ENCODE results near the gene RNF40. TPM values are rescaled to one million over a fixed set of nuclear protein-coding genes. Genes with fewer than 3 reads are reported as not detected.
A peak's percentile ranks its signal among the peaks of the same experiment; 100 is the strongest.

The RNF40 gene
- total RNA-seq, 2 experiments from 2014 or later, result 63.2 to 68.1 TPM

DNA sequence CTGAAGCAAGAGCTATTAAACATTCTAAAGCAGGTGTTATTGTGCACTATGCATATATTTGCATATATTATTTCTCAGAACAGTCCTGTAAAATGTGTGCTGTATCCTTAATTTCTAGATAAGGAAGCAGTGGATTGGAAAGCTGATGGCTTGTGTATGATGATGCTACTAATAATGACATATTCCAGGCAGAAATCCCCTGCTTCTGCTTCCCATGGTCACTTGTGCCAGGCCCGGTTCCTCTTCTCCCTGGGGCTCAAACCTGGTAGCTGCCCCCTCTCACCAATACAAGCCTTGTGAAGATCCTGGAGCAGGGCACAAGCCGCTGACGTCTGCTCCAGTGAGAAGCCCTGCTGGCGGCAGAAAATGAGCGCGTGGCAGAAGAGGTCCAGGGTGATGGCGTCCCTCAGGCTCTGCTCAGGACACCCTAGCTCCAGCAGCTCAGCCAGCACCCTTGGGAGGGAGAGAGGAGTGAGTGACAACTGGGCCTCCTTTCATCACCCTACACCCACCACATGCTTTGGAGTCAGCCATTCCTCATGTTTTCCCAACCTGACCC, 2.0 kb upstream of the RNF40 start:
- TF ChIP-seq, protein P1, sequence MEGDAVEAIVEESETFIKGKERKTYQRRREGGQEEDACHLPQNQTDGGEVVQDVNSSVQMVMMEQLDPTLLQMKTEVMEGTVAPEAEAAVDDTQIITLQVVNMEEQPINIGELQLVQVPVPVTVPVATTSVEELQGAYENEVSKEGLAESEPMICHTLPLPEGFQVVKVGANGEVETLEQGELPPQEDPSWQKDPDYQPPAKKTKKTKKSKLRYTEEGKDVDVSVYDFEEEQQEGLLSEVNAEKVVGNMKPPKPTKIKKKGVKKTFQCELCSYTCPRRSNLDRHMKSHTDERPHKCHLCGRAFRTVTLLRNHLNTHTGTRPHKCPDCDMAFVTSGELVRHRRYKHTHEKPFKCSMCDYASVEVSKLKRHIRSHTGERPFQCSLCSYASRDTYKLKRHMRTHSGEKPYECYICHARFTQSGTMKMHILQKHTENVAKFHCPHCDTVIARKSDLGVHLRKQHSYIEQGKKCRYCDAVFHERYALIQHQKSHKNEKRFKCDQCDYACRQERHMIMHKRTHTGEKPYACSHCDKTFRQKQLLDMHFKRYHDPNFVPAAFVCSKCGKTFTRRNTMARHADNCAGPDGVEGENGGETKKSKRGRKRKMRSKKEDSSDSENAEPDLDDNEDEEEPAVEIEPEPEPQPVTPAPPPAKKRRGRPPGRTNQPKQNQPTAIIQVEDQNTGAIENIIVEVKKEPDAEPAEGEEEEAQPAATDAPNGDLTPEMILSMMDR (IDR thresholded peaks at IDR 0.05), result no peak
- H3K27me3 Mint-ChIP-seq, result no peaks in the 10 kb centered on the region
- H3K36me3 Mint-ChIP-seq (ENCODE audit: low read depth), result peaks cover 18% of the 10 kb centered on the region
- no peak overlapping the region for H3K27ac Mint-ChIP-seq
- H3K4me1 Mint-ChIP-seq (ENCODE audit: low read depth), result peaks cover 21% of the 10 kb centered on the region
- intact Hi-C loops (cut with micrococcal nuclease), result loop anchor here (10.0 kb wide), 1 partner anchor 45 kb away; no protein-coding TSS in a partner anchor
- no peaks in the 10 kb centered on the region for H3K9me3 Mint-ChIP-seq
- ATAC-seq (no peak), DNase-seq (no peak)
- H3K4me3 Mint-ChIP-seq, result no peak overlapping the region
- POLR2A ChIA-PET, result interaction anchor here (0.9 to 1.6 kb wide), 8 partner anchors 8 to 61 kb away, joined by 3 to 7 read pairs (median 6); partner anchors contain the start of gene SRCAP
- CTCF ChIA-PET, result interaction anchor here (1.0 to 2.8 kb wide), 3 partner anchors 54 to 181 kb away, joined by 3 to 10 read pairs (median 4); no protein-coding TSS in a partner anchor

DNA sequence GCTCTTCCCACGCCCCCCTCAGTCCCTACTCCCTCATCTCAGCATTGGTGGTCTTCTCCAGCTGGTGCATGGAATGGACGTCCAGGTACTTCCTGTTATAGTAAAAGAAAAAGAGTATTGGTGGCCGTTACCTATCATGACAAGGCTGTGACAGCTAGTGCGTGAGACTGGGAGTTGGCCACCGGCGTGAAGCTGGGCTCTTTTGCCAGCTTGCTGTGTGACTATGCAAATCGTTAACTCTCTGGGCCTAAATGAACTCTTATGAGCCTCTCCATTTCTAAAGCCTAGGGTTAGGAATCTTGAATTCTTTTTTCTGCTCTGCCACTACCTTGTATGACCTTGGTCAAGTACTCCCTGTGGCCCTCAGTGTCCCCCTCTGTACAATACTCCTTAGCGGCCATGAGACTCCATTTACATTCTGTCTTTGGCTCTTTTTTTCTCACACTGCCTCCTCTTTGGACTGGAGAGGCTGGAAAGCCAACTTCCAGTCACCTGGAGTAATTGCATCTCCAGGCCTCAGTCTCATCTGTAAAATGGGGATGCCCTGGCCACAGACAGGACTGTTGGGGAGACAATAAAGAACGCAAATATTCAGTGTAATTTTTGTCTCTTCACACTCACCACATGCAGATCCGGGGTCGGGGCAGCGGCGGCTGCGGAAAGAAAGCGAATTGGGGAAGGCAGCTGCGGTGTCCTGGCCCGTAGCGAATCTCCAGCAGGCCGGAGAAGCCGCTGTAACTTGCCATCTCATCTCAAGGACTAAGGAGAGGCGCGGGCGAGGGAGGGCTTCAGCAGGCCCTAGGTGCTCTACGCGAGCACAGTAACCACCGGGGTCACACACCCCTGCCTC, 1.3 kb upstream of the RNF40 start:
- H3K27ac Mint-ChIP-seq, result peak overlapping the region; percentile 82
- peaks cover 24% of the 10 kb centered on the region for H3K36me3 Mint-ChIP-seq (ENCODE audit: low read depth)
- ChIA-PET POLR2A (interaction anchor here (1.0 to 1.6 kb wide), 7 partner anchors 9 to 62 kb away, joined by 3 to 7 read pairs (median 6); partner anchors contain the start of gene SRCAP), CTCF (interaction anchor here (1.3 to 2.8 kb wide), 2 partner anchors 54 to 180 kb away, joined by 4 to 10 read pairs; no protein-coding TSS in a partner anchor)
- peaks cover 21% of the 10 kb centered on the region for H3K4me1 Mint-ChIP-seq (ENCODE audit: low read depth)
- ATAC-seq (no peak), DNase-seq (no peak)
- H3K4me3 Mint-ChIP-seq, result peak overlapping the region; percentile 93
- no peaks in the 10 kb centered on the region for H3K9me3 Mint-ChIP-seq
- intact Hi-C loops (cut with micrococcal nuclease), result loop anchor here (10.0 kb wide), 1 partner anchor 46 kb away; no protein-coding TSS in a partner anchor
- H3K27me3 Mint-ChIP-seq, result no peaks in the 10 kb centered on the region
- TF ChIP-seq, protein P1 (IDR thresholded peaks at IDR 0.05), result no peak

DNA sequence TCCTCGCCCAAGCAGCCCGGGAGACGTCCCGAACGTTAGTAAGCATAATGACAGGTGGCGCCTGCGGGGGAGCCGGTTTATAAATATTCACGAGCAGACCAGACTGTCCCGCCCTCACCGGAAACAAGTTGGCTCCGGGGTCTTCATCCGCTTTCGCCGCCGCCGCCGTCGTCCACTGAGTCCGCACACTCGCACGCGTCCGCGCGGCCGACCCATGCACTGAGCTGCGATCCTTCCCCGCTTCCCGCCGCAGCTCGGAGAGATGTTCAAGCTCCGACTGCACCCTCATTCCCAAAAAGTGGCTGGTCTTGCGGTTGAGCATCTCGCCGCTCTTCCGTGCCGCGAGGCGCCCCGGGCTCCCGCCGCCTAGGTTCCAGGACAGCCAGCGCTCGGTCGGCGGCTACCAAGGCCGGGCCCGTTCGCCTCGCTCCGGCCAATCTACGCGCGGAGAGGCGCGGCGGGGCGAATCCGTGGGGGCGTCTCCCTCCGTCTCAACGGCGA, 645 bp upstream of the RNF40 start:
- peak; percentile 77 for DNase-seq
- ChIA-PET CTCF (interaction anchor here (2.8 kb wide), 1 partner anchor 53 kb away, joined by 10 read pairs; no protein-coding TSS in a partner anchor), POLR2A (interaction anchor here (0.7 kb wide), 1 partner anchor 14 kb away, joined by 3 read pairs; no protein-coding TSS in a partner anchor)
- Mint-ChIP-seq H3K36me3 (ENCODE audit: low read depth) (peaks cover 28% of the 10 kb centered on the region), H3K9me3 (no peaks in the 10 kb centered on the region), H3K4me1 (ENCODE audit: low read depth) (peaks cover 21% of the 10 kb centered on the region), H3K27me3 (no peaks in the 10 kb centered on the region), H3K4me3 (peak overlapping the region; percentile 93), H3K27ac (peak overlapping the region; percentile 82)
- intact Hi-C loops (cut with micrococcal nuclease), result loop anchor here (10.0 kb wide), 1 partner anchor 47 kb away; no protein-coding TSS in a partner anchor
- ATAC-seq, result peak; percentile 57
- TF ChIP-seq, protein P1 (IDR thresholded peaks at IDR 0.05), result no peak

DNA sequence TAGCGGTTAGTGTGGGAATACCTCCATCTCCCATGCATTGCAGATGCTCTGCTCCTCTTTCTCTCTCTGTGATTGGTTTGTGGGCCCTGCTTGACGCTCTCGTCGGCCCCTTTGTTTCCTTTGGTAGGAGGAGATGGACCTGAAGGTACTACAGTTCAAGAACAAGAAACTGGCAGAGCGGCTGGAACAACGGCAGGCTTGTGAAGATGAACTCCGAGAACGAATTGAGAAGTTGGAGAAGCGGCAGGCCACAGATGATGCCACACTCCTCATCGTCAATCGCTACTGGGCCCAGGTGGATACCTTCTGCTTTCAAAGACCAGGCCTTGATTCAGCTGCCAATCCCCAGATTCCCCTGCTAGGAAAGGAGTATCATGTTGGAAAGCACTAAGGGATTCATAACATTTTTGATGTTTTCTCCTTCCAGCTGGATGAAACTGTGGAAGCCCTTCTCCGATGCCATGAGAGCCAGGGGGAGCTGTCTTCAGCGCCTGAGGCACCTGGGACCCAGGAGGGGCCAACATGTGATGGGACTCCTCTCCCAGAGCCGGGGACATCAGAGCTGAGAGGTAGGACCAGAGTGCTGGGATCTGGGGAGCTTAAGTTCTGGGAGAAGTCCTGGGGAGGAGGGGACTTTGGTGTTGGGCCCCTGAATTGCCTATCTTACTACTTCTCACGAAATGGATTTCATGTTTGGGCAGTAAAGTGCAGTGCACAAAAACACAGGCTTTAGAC, 1.0 kb downstream of the RNF40 start:
- ChIA-PET CTCF (interaction anchor here (1.6 to 2.1 kb wide), 2 partner anchors 51 to 81 kb away, joined by 5 to 7 read pairs; no protein-coding TSS in a partner anchor), POLR2A (interaction anchor here (0.6 to 4.5 kb wide), 3 partner anchors 10 to 809 kb away, joined by 3 to 23 read pairs (median 4); no protein-coding TSS in a partner anchor)
- H3K36me3 Mint-ChIP-seq (ENCODE audit: low read depth), result peaks cover 40% of the 10 kb centered on the region
- intact Hi-C loops (cut with micrococcal nuclease), result loop anchor here (10.0 kb wide), 1 partner anchor 48 kb away; no protein-coding TSS in a partner anchor
- ATAC-seq, result no peak
- TF ChIP-seq, protein P1 (IDR thresholded peaks at IDR 0.05), result no peak
- H3K4me1 Mint-ChIP-seq (ENCODE audit: low read depth), result peaks cover 24% of the 10 kb centered on the region
- peak overlapping the region; percentile 93 for H3K4me3 Mint-ChIP-seq
- H3K27ac Mint-ChIP-seq, result peak overlapping the region; percentile 82
- H3K9me3 Mint-ChIP-seq, result no peaks in the 10 kb centered on the region
- DNase-seq, result no peak
- H3K27me3 Mint-ChIP-seq, result no peaks in the 10 kb centered on the region
